Osteocyte (in vitro differentiated cells): ENCODE results near the gene MEF2B. TPM values are rescaled to one million over a fixed set of nuclear protein-coding genes. Genes with fewer than 3 reads are reported as not detected.

Experiments used
- DNase-seq: peaks from one replicate; pipeline ENCODE4 v3.0.0; 2021; ENCODE audit warnings: mixed read lengths; ENCODE audit not compliant: unreplicated experiment; ENCODE audit errors: extremely low spot score
- H3K27ac Mint-ChIP-seq: one replicate; pipeline ENCODE4 v1.8.0; 2021; ENCODE audit warnings: mild to moderate bottlenecking, mixed read lengths; ENCODE audit not compliant: unreplicated experiment
- H3K27me3 Mint-ChIP-seq: one replicate; pipeline ENCODE4 v1.8.0; 2021; ENCODE audit warnings: mixed read lengths; ENCODE audit not compliant: unreplicated experiment
- H3K36me3 Mint-ChIP-seq: one replicate; pipeline ENCODE4 v1.8.0; 2021; ENCODE audit warnings: mixed read lengths; ENCODE audit not compliant: unreplicated experiment
- H3K4me1 Mint-ChIP-seq: one replicate; pipeline ENCODE4 v1.8.0; 2021; ENCODE audit warnings: mixed read lengths; ENCODE audit not compliant: unreplicated experiment
- H3K4me3 Mint-ChIP-seq: one replicate; pipeline ENCODE4 v1.8.0; 2021; ENCODE audit warnings: mild to moderate bottlenecking, moderate library complexity, mixed read lengths; ENCODE audit not compliant: unreplicated experiment
- H3K9me3 Mint-ChIP-seq: one replicate; pipeline ENCODE4 v1.8.0; 2021; ENCODE audit warnings: mixed read lengths; ENCODE audit not compliant: unreplicated experiment
- CTCF ChIP-seq: fragments of 200-600 bp; sonication (generic); IDR thresholded peaks from 2 replicates; pipeline ENCODE4 v1.5.0; 2021; ENCODE audit warnings: antibody characterized with exemption, mild to moderate bottlenecking, moderate library complexity
- total RNA-seq: library from RNA; stranded (reverse); gene quantifications from 2 replicates; pipeline ENCODE4 v1.2.1, GENCODE V29; 2021

Gene MEF2B
- total RNA-seq, 1 donor from 2014 or later = 1.6 TPM

GRCh38 chr19:19134687-19135158 is 35.3 kb downstream of the MEF2B start:
- DNase-seq = no peak
- Mint-ChIP-seq H3K36me3 (peaks cover 8% of the 10 kb centered on the region), H3K27ac (no peak overlapping the region), H3K4me3 (no peak overlapping the region), H3K27me3 (no peaks in the 10 kb centered on the region), H3K9me3 (no peaks in the 10 kb centered on the region), H3K4me1 (peaks cover 19% of the 10 kb centered on the region)
- no peak for TF ChIP-seq CTCF

GRCh38 chr19:19133985-19134384 is 36.1 kb downstream of the MEF2B start:
- Mint-ChIP-seq H3K27ac (no peak overlapping the region), H3K4me3 (no peak overlapping the region), H3K4me1 (peaks cover 19% of the 10 kb centered on the region), H3K36me3 (peaks cover 9% of the 10 kb centered on the region), H3K27me3 (no peaks in the 10 kb centered on the region), H3K9me3 (no peaks in the 10 kb centered on the region)
- no peak for DNase-seq
- no peak for TF ChIP-seq CTCF

- TF ChIP-seq CTCF = no peak
- H3K27ac Mint-ChIP-seq = no peak overlapping the region
These were observed 37.2 kb downstream of the MEF2B start for GRCh38 chr19:19132912-19133311.

DNA sequence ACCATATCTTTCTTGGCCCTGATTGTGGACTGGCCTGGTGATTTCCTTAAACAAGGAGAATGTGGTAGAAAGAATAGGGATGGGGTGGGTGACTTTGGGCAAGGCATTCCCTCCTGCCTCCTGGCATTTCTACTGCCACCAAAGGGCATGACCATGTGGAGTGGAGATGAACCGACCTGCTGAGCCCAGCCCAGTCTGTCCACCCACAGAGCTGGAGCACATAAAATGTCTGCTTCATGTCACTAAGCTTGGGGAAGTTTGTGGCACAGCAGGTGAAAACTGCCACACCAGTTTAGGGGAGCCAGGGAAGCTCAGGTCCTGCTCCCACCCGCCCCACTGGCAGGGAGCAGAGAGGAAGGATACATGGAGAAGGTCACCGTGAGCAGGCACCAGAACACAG is 38.1 kb downstream of the MEF2B start:
- H3K27ac Mint-ChIP-seq = no peak overlapping the region
- DNase-seq = no peak
- TF ChIP-seq CTCF = no peak
- H3K4me1 Mint-ChIP-seq = peaks cover 2% of the 10 kb centered on the region
- H3K4me3 Mint-ChIP-seq = no peak overlapping the region
- peaks cover 11% of the 10 kb centered on the region for H3K36me3 Mint-ChIP-seq
- no peaks in the 10 kb centered on the region for H3K27me3 Mint-ChIP-seq
- no peaks in the 10 kb centered on the region for H3K9me3 Mint-ChIP-seq

More at GRCh38 chr19:19132912-19133311, 37.2 kb downstream of the MEF2B start:
- no peaks in the 10 kb centered on the region for H3K27me3 Mint-ChIP-seq
- peaks cover 9% of the 10 kb centered on the region for H3K36me3 Mint-ChIP-seq
- H3K9me3 Mint-ChIP-seq = no peaks in the 10 kb centered on the region
- DNase-seq = no peak
- H3K4me1 Mint-ChIP-seq = peaks cover 12% of the 10 kb centered on the region
- no peak overlapping the region for H3K4me3 Mint-ChIP-seq

DNA sequence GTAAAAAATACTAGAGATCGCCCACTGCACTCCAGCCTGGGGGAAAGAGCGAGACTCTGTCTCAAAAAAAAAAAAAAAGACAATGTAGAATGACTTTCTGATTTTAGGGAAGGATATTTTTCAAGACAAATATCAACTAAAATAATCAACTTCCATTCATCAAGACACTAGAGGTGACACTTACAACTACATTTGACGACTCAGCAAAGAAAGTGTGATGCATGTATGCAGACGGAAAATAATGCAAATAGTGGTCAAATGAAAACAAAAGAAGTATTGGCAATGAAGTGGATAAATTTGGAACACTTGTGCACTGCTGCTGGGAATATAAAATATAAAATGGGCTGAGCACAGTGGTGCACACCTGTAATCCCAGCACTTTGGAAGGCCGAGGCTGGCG is 44.0 kb downstream of the MEF2B start:
- Mint-ChIP-seq H3K27ac (no peak overlapping the region), H3K27me3 (no peaks in the 10 kb centered on the region), H3K4me1 (no peaks in the 10 kb centered on the region), H3K4me3 (no peak overlapping the region), H3K36me3 (peaks cover 31% of the 10 kb centered on the region), H3K9me3 (peaks cover 12% of the 10 kb centered on the region)
- TF ChIP-seq CTCF = no peak
- no peak for DNase-seq
